HepG2 (cell line): ENCODE data around the gene ABHD12. TPM values are rescaled to one million over a fixed set of nuclear protein-coding genes. Genes with fewer than 3 reads are reported as not detected.

Experiments used
- AGO2 ChIP-seq: fragments of 200-400 bp; formaldehyde crosslinking; optimal IDR thresholded peaks from 2 replicates; pipeline ENCODE3; 2017; ENCODE audit warnings: mild to moderate bottlenecking, low read depth, low read length, moderate library complexity
- BATF2 ChIP-seq: sonication (generic); formaldehyde crosslinking; IDR thresholded peaks from 2 replicates; pipeline ENCODE4 v1.8.0; 2022; ENCODE audit warnings: mild to moderate bottlenecking, missing genetic modification reagents, moderate library complexity
- DNMT1 ChIP-seq: sonication (generic); formaldehyde crosslinking; IDR thresholded peaks from 2 replicates; pipeline ENCODE4 v1.5.1; 2020; ENCODE audit warnings: mild to moderate bottlenecking, missing genetic modification reagents
- FUBP1 ChIP-seq: sonication (generic); formaldehyde crosslinking; IDR thresholded peaks from 2 replicates; pipeline ENCODE4 v1.5.1; 2020; ENCODE audit warnings: missing genetic modification reagents, mild to moderate bottlenecking, borderline replicate concordance
- HDAC6 ChIP-seq: fragments of 200-600 bp; sonication (generic); IDR thresholded peaks from 2 replicates; pipeline ENCODE4 v1.7.0; 2017; ENCODE audit warnings: mild to moderate bottlenecking, antibody characterized with exemption, low read length, low read depth
- HIVEP1 ChIP-seq: sonication (generic); formaldehyde crosslinking; IDR thresholded peaks from 2 replicates; pipeline ENCODE4 v1.4.0; 2020; ENCODE audit warnings: mild to moderate bottlenecking, missing genetic modification reagents
- MAFK ChIP-seq, 2 experiments: IDR thresholded peaks in 1 of 2; conservative IDR thresholded peaks in 1 of 2; 2 replicates each; pipeline ENCODE4 v1.6.1; 2011; ENCODE audit warnings: improper control_type of control experiment in 2 of 2, low read length in 2 of 2
- MIER2 ChIP-seq: IDR thresholded peaks from 2 replicates; pipeline ENCODE4 v1.6.1; 2016; ENCODE audit warnings: missing biosample characterization, missing genetic modification reagents
- NFE2L2 ChIP-seq: fragments of 150-350 bp; IDR thresholded peaks from 2 replicates; pipeline ENCODE4 v1.6.1; 2014; ENCODE audit warnings: low read length
- NR1H2 ChIP-seq: sonication (generic); formaldehyde crosslinking; IDR thresholded peaks from 2 replicates; pipeline ENCODE4 v1.8.1; 2022; ENCODE audit warnings: low read depth, missing genetic modification reagents, borderline replicate concordance
- RARG ChIP-seq: sonication (generic); formaldehyde crosslinking; IDR thresholded peaks from 2 replicates; pipeline ENCODE4 v1.4.0; 2020; ENCODE audit warnings: low read depth, mild to moderate bottlenecking, missing genetic modification reagents
- SKI ChIP-seq: fragments of 450-650 bp; IDR thresholded peaks from one replicate; pipeline ENCODE4 v1.6.1; 2018; ENCODE audit warnings: mild to moderate bottlenecking; ENCODE audit not compliant: partially characterized antibody
- SMAD9 ChIP-seq: sonication (generic); formaldehyde crosslinking; IDR thresholded peaks from 2 replicates; pipeline ENCODE4 v1.5.1; 2020; ENCODE audit warnings: mild to moderate bottlenecking, missing genetic modification reagents
- SMARCC2 ChIP-seq: fragments of 450-650 bp; IDR thresholded peaks from 2 replicates; pipeline ENCODE4 v1.6.1; 2017; ENCODE audit warnings: antibody characterized with exemption, mild to moderate bottlenecking
- SP4 ChIP-seq: sonication (generic); formaldehyde crosslinking; IDR thresholded peaks from 2 replicates; pipeline ENCODE4 v1.8.1; 2023; ENCODE audit warnings: mild to moderate bottlenecking, missing genetic modification reagents
- SRSF4 ChIP-seq: fragments of 200-400 bp; formaldehyde crosslinking; IDR thresholded peaks from one replicate; pipeline ENCODE4 v1.6.1; 2018; ENCODE audit warnings: mild to moderate bottlenecking, low read depth, low read length, moderate library complexity; ENCODE audit not compliant: poor library complexity, severe bottlenecking
- ZNF256 ChIP-seq: sonication (generic); formaldehyde crosslinking; conservative IDR thresholded peaks from 2 replicates; pipeline ENCODE4 v1.4.0; 2020; ENCODE audit warnings: missing genetic modification reagents
- ZNF510 ChIP-seq: sonication (generic); formaldehyde crosslinking; IDR thresholded peaks from 2 replicates; pipeline ENCODE4 v1.4.0; 2020; ENCODE audit warnings: low read depth, mild to moderate bottlenecking, missing genetic modification reagents
- ZNF839 ChIP-seq: sonication (generic); formaldehyde crosslinking; IDR thresholded peaks from 2 replicates; pipeline ENCODE4 v1.4.0; 2020; ENCODE audit warnings: missing genetic modification reagents, mild to moderate bottlenecking, borderline replicate concordance
- polyA plus RNA-seq, 8 experiments: library from polyadenylated mRNA; depleted of rRNA in 3 of 8; stranded (reverse) in 7 of 8; unstranded in 1 of 8; fragments of >200 nt; fragmentation: Illumina TruSeq in 4 of 8; extraction: Trizol in 4 of 8; gene quantifications; 2 replicates each; pipeline versions ENCODE4 v1.2.1 to v1.2.3, GENCODE V29; 2011 to 2016; ENCODE audit warnings: low read depth in 4 of 8, missing spikeins in 1 of 8, mixed read lengths in 1 of 8; ENCODE audit not compliant: insufficient read depth in 1 of 8
- total RNA-seq, 5 experiments: library from RNA; depleted of rRNA; stranded (reverse); fragments of >200 nt; fragmentation: Illumina TruSeq; extraction: Trizol; gene quantifications; 2 replicates each; pipeline ENCODE4 v1.2.3, GENCODE V29; 2016; ENCODE audit warnings: low read depth in 1 of 5
- TF ChIP-seq, protein P1 (sequence below): IDR thresholded peaks from 2 replicates; pipeline ENCODE4 v1.6.1; 2016; ENCODE audit warnings: low read depth, control low read depth
- TF ChIP-seq, protein P2 (sequence below): sonication (generic); formaldehyde crosslinking; IDR thresholded peaks from 2 replicates; pipeline ENCODE4 v1.5.0; 2020; ENCODE audit warnings: missing genetic modification reagents
- TF ChIP-seq, protein P3 (sequence below): sonication (generic); formaldehyde crosslinking; IDR thresholded peaks from 2 replicates; pipeline ENCODE4 v1.5.1; 2020; ENCODE audit warnings: missing genetic modification reagents, mild to moderate bottlenecking, borderline replicate concordance

ABHD12 gene
- total and polyA plus RNA-seq, 2 of the 13 experiments (the other 11 are each of a cell fraction or from before 2014, with no cell fraction given): 23.5 to 72.1 TPM

- TF ChIP-seq HDAC6: no peak
- no peak for TF ChIP-seq NR1H2
- TF ChIP-seq SP4 (CRISPR knock-in tag): no peak; the same call in 1 of the 2 replicates
- no peak for TF ChIP-seq NFE2L2
- TF ChIP-seq RARG (CRISPR knock-in tag): no peak
- TF ChIP-seq, protein P1, sequence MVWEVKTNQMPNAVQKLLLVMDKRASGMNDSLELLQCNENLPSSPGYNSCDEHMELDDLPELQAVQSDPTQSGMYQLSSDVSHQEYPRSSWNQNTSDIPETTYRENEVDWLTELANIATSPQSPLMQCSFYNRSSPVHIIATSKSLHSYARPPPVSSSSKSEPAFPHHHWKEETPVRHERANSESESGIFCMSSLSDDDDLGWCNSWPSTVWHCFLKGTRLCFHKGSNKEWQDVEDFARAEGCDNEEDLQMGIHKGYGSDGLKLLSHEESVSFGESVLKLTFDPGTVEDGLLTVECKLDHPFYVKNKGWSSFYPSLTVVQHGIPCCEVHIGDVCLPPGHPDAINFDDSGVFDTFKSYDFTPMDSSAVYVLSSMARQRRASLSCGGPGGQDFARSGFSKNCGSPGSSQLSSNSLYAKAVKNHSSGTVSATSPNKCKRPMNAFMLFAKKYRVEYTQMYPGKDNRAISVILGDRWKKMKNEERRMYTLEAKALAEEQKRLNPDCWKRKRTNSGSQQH (CRISPR knock-in tag): peak; percentile 59; the same call in 1 of the 2 replicates
- no peak for TF ChIP-seq DNMT1 (CRISPR knock-in tag)
- TF ChIP-seq HIVEP1 (CRISPR knock-in tag): no peak
- 0 out of 2 replicates have a peak, but pooled peaks have one; percentile 52 for TF ChIP-seq ZNF510 (CRISPR knock-in tag)
- TF ChIP-seq, protein P2, sequence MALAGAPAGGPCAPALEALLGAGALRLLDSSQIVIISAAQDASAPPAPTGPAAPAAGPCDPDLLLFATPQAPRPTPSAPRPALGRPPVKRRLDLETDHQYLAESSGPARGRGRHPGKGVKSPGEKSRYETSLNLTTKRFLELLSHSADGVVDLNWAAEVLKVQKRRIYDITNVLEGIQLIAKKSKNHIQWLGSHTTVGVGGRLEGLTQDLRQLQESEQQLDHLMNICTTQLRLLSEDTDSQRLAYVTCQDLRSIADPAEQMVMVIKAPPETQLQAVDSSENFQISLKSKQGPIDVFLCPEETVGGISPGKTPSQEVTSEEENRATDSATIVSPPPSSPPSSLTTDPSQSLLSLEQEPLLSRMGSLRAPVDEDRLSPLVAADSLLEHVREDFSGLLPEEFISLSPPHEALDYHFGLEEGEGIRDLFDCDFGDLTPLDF: no peak
- TF ChIP-seq ZNF256: no peak
- TF ChIP-seq FUBP1 (CRISPR knock-in tag): no peak
- TF ChIP-seq ZNF839 (CRISPR knock-in tag): no peak
- peak; percentile 89 for TF ChIP-seq SKI
- no peak for TF ChIP-seq BATF2 (CRISPR knock-in tag)
- TF ChIP-seq SMAD9 (CRISPR knock-in tag): no peak
- no peak for TF ChIP-seq MAFK (conservative IDR thresholded peaks at IDR 0.05 in 1 of 2, IDR thresholded peaks at IDR 0.05 in 1 of 2; ENCODE audit: low read length in 2 of 2)
- no peak for TF ChIP-seq MIER2 (CRISPR knock-in tag)
- TF ChIP-seq SMARCC2: no peak
- no peak for TF ChIP-seq SRSF4
- TF ChIP-seq, protein P3, sequence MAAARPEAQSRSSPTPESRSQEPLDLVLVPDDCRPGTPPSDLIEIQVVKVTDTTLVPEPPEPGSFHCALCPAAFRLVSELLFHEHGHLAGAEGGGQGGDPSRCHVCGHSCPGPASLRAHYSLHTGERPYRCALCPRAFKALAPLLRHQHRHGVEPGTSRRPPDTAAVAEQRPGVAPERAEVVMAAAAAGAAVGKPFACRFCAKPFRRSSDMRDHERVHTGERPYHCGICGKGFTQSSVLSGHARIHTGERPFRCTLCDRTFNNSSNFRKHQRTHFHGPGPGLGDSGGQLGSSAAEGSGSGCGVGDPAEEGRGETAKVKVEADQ (CRISPR knock-in tag): peak; percentile 39; the same call in 1 of the 2 replicates
- no peak for TF ChIP-seq AGO2
Observed at GRCh38 chr20:25378189-25378883, 12.3 kb downstream of the ABHD12 start (continued).
